Measurements from ENCODE around the gene SRPK3.

Gene SRPK3

GRCh38 chrX:153770601-153771414 is 10.0 kb upstream of the SRPK3 start:
- no peak for DNase-seq (ENCODE audit: low read depth in 2 of 2)

GRCh38 chrX:153771415-153772315 is 9.2 kb upstream of the SRPK3 start:
- DNase-seq (ENCODE audit: low read depth in 2 of 2), result no peak

- no peak for DNase-seq (ENCODE audit: low read depth in 2 of 2)
Measured at GRCh38 chrX:153772316-153773217, 8.3 kb upstream of the SRPK3 start.

- no peak for DNase-seq (ENCODE audit: low read depth in 2 of 2)
Measured at GRCh38 chrX:153773218-153773611, 7.6 kb upstream of the SRPK3 start.

- no peak for DNase-seq (ENCODE audit: low read depth in 2 of 2)
Measured at GRCh38 chrX:153773741-153774575, 6.9 kb upstream of the SRPK3 start.

GRCh38 chrX:153774576-153775292 is 6.1 kb upstream of the SRPK3 start:
- DNase-seq (ENCODE audit: low read depth in 2 of 2), result no peak

GRCh38 chrX:153775293-153776119 is 5.3 kb upstream of the SRPK3 start:
- no peak for DNase-seq (ENCODE audit: low read depth in 2 of 2)

- no peak for DNase-seq (ENCODE audit: low read depth in 2 of 2)
Measured at GRCh38 chrX:153776120-153776599, 4.7 kb upstream of the SRPK3 start.

GRCh38 chrX:153776611-153777045 is 4.2 kb upstream of the SRPK3 start:
- no peak for DNase-seq (ENCODE audit: low read depth in 2 of 2)

- no peak for DNase-seq (ENCODE audit: low read depth in 2 of 2)
Measured at GRCh38 chrX:153777261-153778090, 3.4 kb upstream of the SRPK3 start.

- DNase-seq (ENCODE audit: low read depth in 2 of 2), result no peak
Measured at GRCh38 chrX:153778181-153778580, 2.7 kb upstream of the SRPK3 start.

- no peak for DNase-seq (ENCODE audit: low read depth in 2 of 2)
Measured at GRCh38 chrX:153778684-153779101, 2.1 kb upstream of the SRPK3 start.

GRCh38 chrX:153779891-153780677 is 757 bp upstream of the SRPK3 start:
- no peak for DNase-seq (ENCODE audit: low read depth in 2 of 2)

- no peak for DNase-seq (ENCODE audit: low read depth in 2 of 2)
Measured at GRCh38 chrX:153781428-153782047, 697 bp downstream of the SRPK3 start.

- DNase-seq (ENCODE audit: low read depth in 2 of 2), result no peak
Measured at GRCh38 chrX:153782313-153782712, 1.5 kb downstream of the SRPK3 start.

GRCh38 chrX:153782871-153783270 is 2.0 kb downstream of the SRPK3 start:
- DNase-seq (ENCODE audit: low read depth in 2 of 2), result no peak
